Smooth muscle cell (in vitro differentiated cells): ENCODE data around the gene RSPH10B2. TPM values are rescaled to one million over a fixed set of nuclear protein-coding genes. Genes with fewer than 3 reads are reported as not detected.
"Not testable (repeated sequence)": the region's sequence is repeated elsewhere in the genome, so short reads cannot be mapped to it uniquely, and the experiment has no call there.

Experiments used
- DNase-seq: peaks from one replicate; lab custom pipeline; 2025; ENCODE audit not compliant: unreplicated experiment; lab: John Stamatoyannopoulos, UW
- H2AFZ ChIP-seq: fragments of 200-600 bp; sonication (generic); 2 replicates; pipeline ENCODE4 v1.6.0; 2016; ENCODE audit warnings: antibody characterized with exemption, low read depth, mild to moderate bottlenecking
- H3F3A ChIP-seq: fragments of 200-600 bp; sonication (generic); 2 replicates; pipeline ENCODE4 v1.6.0; 2017; ENCODE audit warnings: antibody characterized with exemption, low read depth
- H3K27ac ChIP-seq: fragments of 200-600 bp; sonication (generic); 2 replicates; pipeline ENCODE4 v1.5.1; 2016; ENCODE audit warnings: low read depth, mild to moderate bottlenecking
- H3K27me3 ChIP-seq: fragments of 200-600 bp; sonication (generic); 2 replicates; pipeline ENCODE4 v1.6.1; 2016; ENCODE audit warnings: low read depth, mild to moderate bottlenecking
- H3K36me3 ChIP-seq: fragments of 200-600 bp; sonication (generic); 2 replicates; pipeline ENCODE4 v1.5.1; 2016; ENCODE audit warnings: low read depth
- H3K4me1 ChIP-seq: fragments of 200-600 bp; sonication (generic); 2 replicates; pipeline ENCODE4 v1.5.1; 2016; ENCODE audit warnings: low read depth
- H3K4me2 ChIP-seq: fragments of 200-600 bp; sonication (generic); 2 replicates; pipeline ENCODE4 v1.6.0; 2016; ENCODE audit warnings: mild to moderate bottlenecking
- H3K4me3 ChIP-seq: fragments of 200-600 bp; sonication (generic); 2 replicates; pipeline ENCODE4 v1.5.1; 2016; ENCODE audit warnings: mild to moderate bottlenecking
- H3K79me2 ChIP-seq: fragments of 200-600 bp; sonication (generic); 2 replicates; pipeline ENCODE4 v1.6.0; 2016; ENCODE audit warnings: low read depth, mild to moderate bottlenecking
- H3K9ac ChIP-seq: fragments of 200-600 bp; sonication (generic); 2 replicates; pipeline ENCODE4 v1.6.0; 2016; ENCODE audit warnings: low read depth
- H3K9me3 ChIP-seq: fragments of 200-600 bp; sonication (generic); replicated peaks from 2 replicates; pipeline ENCODE4 v1.5.1; 2016; ENCODE audit warnings: low read depth
- H4K20me1 ChIP-seq: fragments of 200-600 bp; sonication (generic); 2 replicates; pipeline ENCODE4 v1.6.0; 2016; ENCODE audit warnings: low read depth
- CTCF ChIP-seq: fragments of 200-600 bp; sonication (generic); IDR thresholded peaks from 2 replicates; pipeline ENCODE4 v1.5.1; 2017; ENCODE audit warnings: borderline replicate concordance, mild to moderate bottlenecking, antibody characterized with exemption; ENCODE audit not compliant: insufficient read depth, poor library complexity, severe bottlenecking
- WGBS: methylation state at CpG from one replicate; pipeline ENCODE4 v1.1.7; 2016; ENCODE audit warnings: low lambda C conversion rate; 5-methylcytosine and 5-hydroxymethylcytosine counted together
- polyA plus RNA-seq: library from polyadenylated mRNA; unstranded; fragments of >200 nt; fragmentation: Nextera tagmentation; extraction: Ambion mirVana; gene quantifications from 2 replicates; pipeline ENCODE4 v1.2.1, GENCODE V29; 2016
- total RNA-seq: library from RNA; depleted of rRNA; stranded (reverse); fragments of >200 nt; gene quantifications from 2 replicates; pipeline ENCODE4 v1.2.3, GENCODE V29; 2014

RSPH10B2 gene
- total and polyA plus RNA-seq, 2 experiments from 2014 or later, result 1.3 TPM; not detected in 1

DNA sequence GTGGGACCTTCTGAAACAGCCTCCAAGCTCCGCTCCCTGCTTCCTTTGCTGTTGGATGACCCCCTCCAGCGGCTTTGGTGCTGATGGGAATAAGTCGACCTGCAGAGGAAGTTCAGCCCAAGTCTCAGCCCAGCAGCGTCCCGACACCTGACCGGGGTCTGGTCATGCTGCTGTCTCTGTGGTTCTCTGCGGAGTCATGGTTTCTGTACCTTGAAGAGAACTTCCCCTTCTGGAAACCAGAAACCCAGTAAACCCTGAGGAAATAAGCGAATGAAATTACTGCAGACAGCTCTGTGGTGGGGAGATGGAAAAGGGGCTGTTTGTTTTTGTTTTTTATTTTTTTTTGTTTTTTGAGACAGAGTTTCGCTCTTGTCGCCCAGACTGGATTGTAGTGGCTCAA is 28.9 kb upstream of the RSPH10B2 start:
- 95% methylated on average over 10 of the region's 10 CpGs for WGBS
- Histone ChIP-seq H2AFZ (no peak overlapping the region), H3K27ac (no peak overlapping the region), H3K27me3 (no peaks in the 10 kb centered on the region), H3K36me3 (no peaks in the 10 kb centered on the region), H3K4me1 (no peaks in the 10 kb centered on the region), H3K4me3 (no peak overlapping the region), H3K9me3 (no peaks in the 10 kb centered on the region), H3K79me2 (peaks cover 1% of the 10 kb centered on the region), H3F3A (no peaks in the 10 kb centered on the region), H3K9ac (no peak overlapping the region), H3K4me2 (no peak overlapping the region), H4K20me1 (no peaks in the 10 kb centered on the region)
- no peak for TF ChIP-seq CTCF
- DNase-seq, result no peak

DNA sequence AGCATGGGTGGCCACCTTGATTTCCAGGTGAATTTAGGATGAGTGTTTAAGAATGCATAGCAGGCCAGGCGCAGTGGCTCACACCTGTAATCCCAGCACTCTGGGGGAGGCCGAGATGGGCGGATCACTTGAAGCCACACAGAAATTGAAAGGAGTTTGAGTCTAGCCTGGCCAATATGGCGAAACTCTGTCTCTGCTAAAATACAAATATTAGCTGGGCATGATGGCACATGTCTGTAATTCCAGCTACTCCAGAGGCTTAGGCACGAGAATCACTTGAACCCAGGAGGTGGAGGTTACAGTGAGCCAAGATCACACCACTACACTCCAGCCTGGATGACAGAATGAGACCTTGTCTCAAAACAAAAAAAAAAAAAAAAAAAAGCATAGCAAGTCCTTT is 27.6 kb upstream of the RSPH10B2 start:
- H3K36me3 ChIP-seq, H3K9ac ChIP-seq, H2AFZ ChIP-seq, DNase-seq, H3F3A ChIP-seq, H3K27ac ChIP-seq, H4K20me1 ChIP-seq, H3K4me1 ChIP-seq, H3K4me2 ChIP-seq, H3K27me3 ChIP-seq, H3K4me3 ChIP-seq, H3K9me3 ChIP-seq: not testable (repeated sequence)
- peaks cover 15% of the 10 kb centered on the region for H3K79me2 ChIP-seq
- WGBS, result 86% methylated on average over 5 of the region's 5 CpGs

DNA sequence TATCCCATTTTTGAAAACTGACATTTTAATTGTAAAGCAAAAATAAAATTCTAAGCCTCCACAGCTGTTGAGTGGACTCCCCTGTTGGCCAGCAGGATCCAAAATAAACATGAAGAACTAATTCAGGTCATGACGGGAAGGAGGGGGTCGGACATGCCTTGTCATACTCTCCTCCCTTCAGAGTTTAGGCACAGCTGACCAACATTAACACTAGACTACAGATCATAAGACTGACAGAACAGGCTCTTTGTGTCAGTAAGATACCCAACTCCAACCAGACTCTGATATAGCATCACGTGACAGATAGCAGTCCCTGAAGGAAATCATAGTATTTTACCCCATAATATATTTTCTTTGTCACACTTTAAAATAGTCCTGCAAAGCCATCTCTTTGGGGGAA is 26.2 kb upstream of the RSPH10B2 start:
- DNase-seq, result no peak
- peaks cover 9% of the 10 kb centered on the region for H4K20me1 ChIP-seq
- no peaks in the 10 kb centered on the region for H3K27me3 ChIP-seq
- H3K27ac ChIP-seq, result no peak overlapping the region
- peaks cover 6% of the 10 kb centered on the region for H3K4me1 ChIP-seq
- H3K9ac ChIP-seq, result no peak overlapping the region
- no peaks in the 10 kb centered on the region for H3F3A ChIP-seq
- 89% methylated on average over 3 of the region's 3 CpGs for WGBS
- TF ChIP-seq CTCF, result no peak
- peaks cover 17% of the 10 kb centered on the region for H3K79me2 ChIP-seq
- H3K9me3 ChIP-seq, result no peaks in the 10 kb centered on the region
- H3K4me2 ChIP-seq, result no peak overlapping the region
- no peak overlapping the region for H3K4me3 ChIP-seq
- no peak overlapping the region for H2AFZ ChIP-seq
- no peaks in the 10 kb centered on the region for H3K36me3 ChIP-seq

DNA sequence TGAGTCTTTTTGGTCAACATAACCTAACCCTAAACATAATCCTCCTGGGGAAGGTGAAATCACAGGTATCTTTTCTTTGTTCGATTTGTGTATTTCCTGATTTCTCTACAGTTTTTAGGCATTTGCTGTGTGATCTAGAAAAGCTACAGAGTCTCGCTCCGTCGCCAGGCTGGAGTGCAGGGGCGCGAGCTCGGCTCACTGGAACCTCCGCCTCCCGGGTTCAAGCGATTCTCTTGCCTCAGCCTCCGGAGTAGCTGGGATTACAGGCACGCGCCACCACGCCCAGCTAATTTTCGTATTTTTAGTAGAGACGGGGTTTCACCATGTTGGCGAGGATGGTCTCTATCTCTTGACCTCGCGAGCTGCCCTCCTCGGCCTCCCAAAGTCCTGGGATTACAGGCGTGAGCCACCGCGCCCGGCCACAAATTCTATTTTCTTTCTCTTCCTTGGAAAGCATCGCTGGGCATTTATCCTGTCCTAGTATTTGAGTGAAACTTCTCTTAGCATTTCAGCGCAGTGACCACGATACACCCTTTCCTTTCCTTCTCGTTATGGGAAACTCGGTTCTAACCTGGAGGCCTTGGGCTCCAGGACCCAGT is 24.9 kb upstream of the RSPH10B2 start:
- 74% methylated on average over 29 of the region's 29 CpGs for WGBS
- H3K4me3 ChIP-seq, result peak overlapping the region; percentile 81

More for the DNA sequence above, 24.9 kb upstream of the RSPH10B2 start:
- not testable (repeated sequence) for H3K36me3 ChIP-seq, H3K9ac ChIP-seq, DNase-seq, H3K9me3 ChIP-seq, H3K27ac ChIP-seq, H3K4me1 ChIP-seq, H3K27me3 ChIP-seq, H3F3A ChIP-seq
- Histone ChIP-seq H4K20me1 (peaks cover 16% of the 10 kb centered on the region), H3K79me2 (peaks cover 28% of the 10 kb centered on the region), H3K4me2 (peak overlapping the region; percentile 96), H2AFZ (peak overlapping the region; percentile 86)
